Measurements from ENCODE around the gene SFSWAP. TPM values are rescaled to one million over a fixed set of nuclear protein-coding genes. Genes with fewer than 3 reads are reported as not detected.

SFSWAP gene
- total and polyA plus RNA-seq, 8 donors: 14.8 to 194 (median 45.2) TPM

DNA sequence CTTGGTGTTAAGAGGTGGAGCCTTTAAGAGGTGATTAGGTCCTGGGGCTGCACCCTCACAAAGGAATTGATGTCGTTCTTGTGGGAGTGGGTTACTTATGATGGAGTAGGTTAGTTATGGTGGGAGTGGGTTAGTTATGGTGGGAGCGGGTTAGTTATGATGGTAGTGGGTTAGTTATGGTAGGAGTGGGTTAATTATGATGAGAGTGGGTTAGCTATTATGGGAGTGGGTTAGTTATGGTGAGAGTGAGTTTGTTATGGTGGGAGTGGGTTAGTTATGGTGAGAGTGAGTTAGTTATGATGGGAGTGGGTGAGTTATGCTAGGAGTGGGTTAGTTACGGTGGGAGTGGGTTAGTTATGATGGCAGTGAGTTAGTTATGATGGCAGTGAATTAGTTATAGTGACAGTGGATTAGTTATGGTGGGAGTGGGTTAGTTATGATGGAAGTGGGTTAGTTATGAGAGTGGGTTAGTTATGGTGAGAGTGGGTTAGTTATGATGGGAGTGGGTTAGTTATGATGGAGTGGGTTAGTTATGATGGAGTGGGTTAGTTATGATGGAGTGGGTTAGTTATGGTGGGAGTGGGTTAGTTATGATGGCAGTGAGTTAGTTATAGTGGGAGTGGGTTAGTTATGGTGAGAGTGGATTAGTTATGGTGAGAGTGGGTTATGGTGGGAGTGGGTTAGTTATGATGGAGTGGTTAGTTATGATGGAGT lies 22.6 kb upstream of the SFSWAP start:
- Histone ChIP-seq H3K36me3 (no peaks in the 10 kb centered on the region), H3K9me3 (no peaks in the 10 kb centered on the region), H3K4me3 (no peak overlapping the region), H3K27me3 (peaks cover 0 to 59% (median 3%) of the 10 kb centered on the region in 3 donors), H3K27ac (no peak overlapping the region), H3K4me1 (no peaks in the 10 kb centered on the region)
- no peak for DNase-seq
- TF ChIP-seq EP300 (IDR thresholded peaks at IDR 0.05) (no peak), POLR2AphosphoS5 (IDR thresholded peaks at IDR 0.05) (no peak), POLR2A (IDR thresholded peaks at IDR 0.05) (no peak)
- TF ChIP-seq, protein P1, sequence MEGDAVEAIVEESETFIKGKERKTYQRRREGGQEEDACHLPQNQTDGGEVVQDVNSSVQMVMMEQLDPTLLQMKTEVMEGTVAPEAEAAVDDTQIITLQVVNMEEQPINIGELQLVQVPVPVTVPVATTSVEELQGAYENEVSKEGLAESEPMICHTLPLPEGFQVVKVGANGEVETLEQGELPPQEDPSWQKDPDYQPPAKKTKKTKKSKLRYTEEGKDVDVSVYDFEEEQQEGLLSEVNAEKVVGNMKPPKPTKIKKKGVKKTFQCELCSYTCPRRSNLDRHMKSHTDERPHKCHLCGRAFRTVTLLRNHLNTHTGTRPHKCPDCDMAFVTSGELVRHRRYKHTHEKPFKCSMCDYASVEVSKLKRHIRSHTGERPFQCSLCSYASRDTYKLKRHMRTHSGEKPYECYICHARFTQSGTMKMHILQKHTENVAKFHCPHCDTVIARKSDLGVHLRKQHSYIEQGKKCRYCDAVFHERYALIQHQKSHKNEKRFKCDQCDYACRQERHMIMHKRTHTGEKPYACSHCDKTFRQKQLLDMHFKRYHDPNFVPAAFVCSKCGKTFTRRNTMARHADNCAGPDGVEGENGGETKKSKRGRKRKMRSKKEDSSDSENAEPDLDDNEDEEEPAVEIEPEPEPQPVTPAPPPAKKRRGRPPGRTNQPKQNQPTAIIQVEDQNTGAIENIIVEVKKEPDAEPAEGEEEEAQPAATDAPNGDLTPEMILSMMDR (IDR thresholded peaks at IDR 0.05): no peak
- WGBS, 5 donors: 78 to 86% (median 83%) methylated on average over 3 of the region's 3 CpGs
- intact Hi-C loops (cut with DNase I; ENCODE audit: low total_unique reads): no loop called here

DNA sequence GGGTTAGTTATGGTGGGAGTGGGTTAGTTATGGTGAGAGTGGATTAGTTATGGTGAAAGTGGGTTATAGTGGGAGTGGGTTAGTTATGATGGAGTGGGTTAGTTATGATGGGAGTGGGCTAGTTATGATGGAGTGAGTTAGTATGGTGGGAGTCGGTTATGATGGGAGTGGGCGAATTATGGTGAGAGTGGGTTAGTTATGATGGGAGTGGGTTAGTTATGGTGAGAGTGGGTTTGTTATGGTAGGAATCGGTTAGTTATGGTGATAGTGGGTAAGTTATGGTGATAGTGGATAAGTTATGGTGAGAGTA lies 22.1 kb upstream of the SFSWAP start:
- TF ChIP-seq EP300 (IDR thresholded peaks at IDR 0.05) (no peak), POLR2AphosphoS5 (IDR thresholded peaks at IDR 0.05) (no peak), POLR2A (IDR thresholded peaks at IDR 0.05) (no peak)
- TF ChIP-seq, protein P1 (IDR thresholded peaks at IDR 0.05): no peak
- Histone ChIP-seq H3K9me3 (no peaks in the 10 kb centered on the region), H3K4me1 (no peaks in the 10 kb centered on the region), H3K27me3 (peaks cover 0 to 59% (median 5%) of the 10 kb centered on the region in 3 donors), H3K27ac (no peak overlapping the region), H3K36me3 (no peaks in the 10 kb centered on the region), H3K4me3 (no peak overlapping the region)
- WGBS, 5 donors: 89 to 94% (median 91%) methylated on average over 3 of the region's 3 CpGs
- no peak for DNase-seq
- intact Hi-C loops (cut with DNase I; ENCODE audit: low total_unique reads): no loop called here

DNA sequence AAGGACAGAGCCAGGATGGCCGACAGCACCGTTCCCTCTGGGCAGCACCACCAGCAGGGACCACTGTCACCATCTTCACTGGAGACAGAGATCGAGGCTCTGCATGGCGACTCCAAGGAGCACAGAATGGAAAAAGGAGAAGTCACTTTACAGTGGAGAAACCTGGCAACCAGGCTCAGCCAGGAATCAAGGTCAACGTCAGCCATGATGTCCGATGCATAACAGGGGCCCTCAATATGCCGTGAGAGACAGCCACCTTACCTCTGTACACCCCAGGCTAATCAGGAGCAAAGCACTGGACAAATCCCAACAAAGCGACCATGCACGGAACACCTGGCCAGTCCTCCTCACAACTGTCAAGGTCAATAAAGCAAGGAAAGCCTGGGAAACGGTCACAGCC lies 20.6 kb upstream of the SFSWAP start:
- intact Hi-C loops (cut with DNase I; ENCODE audit: low total_unique reads): no loop called here
- peaks cover 0 to 60% (median 5%) of the 10 kb centered on the region in 3 donors for H3K27me3 ChIP-seq
- no peak overlapping the region for H3K27ac ChIP-seq
- 77 to 84% (median 82%) methylated on average over 10 of the region's 10 CpGs for WGBS, 5 donors
- H3K9me3 ChIP-seq: no peaks in the 10 kb centered on the region
- peak in 1 of 2 donors; percentile 14 for DNase-seq
- no peaks in the 10 kb centered on the region for H3K4me1 ChIP-seq
- no peaks in the 10 kb centered on the region for H3K36me3 ChIP-seq
- no peak overlapping the region for H3K4me3 ChIP-seq
- TF ChIP-seq POLR2AphosphoS5 (IDR thresholded peaks at IDR 0.05) (no peak), POLR2A (IDR thresholded peaks at IDR 0.05) (no peak), EP300 (IDR thresholded peaks at IDR 0.05) (no peak)
- TF ChIP-seq, protein P1 (IDR thresholded peaks at IDR 0.05): no peak

DNA sequence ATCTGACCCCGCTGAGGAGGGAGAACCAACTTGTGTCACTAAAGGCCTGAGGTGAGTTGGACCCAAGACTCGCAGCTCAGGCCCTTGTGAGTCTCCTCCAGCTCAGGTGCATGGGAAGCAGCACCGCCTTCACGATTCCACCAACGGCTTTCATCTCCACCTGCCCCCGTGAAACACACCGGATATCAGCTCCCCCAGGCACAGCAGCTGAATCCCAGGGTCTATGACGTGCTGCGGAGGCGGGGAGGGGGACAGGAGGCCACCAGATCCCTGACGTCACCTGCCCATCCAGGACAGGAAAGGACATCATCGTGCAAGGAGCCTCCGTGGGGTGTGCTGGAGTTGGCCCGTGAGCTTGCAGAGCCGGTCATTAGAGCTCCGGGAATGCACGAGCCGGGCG lies 18.5 kb upstream of the SFSWAP start:
- peaks cover 0 to 66% (median 5%) of the 10 kb centered on the region in 3 donors for H3K27me3 ChIP-seq
- DNase-seq: peak in 1 of 2 donors; percentile 13
- TF ChIP-seq EP300 (IDR thresholded peaks at IDR 0.05): no peak
- no peak for TF ChIP-seq POLR2AphosphoS5 (IDR thresholded peaks at IDR 0.05)
- TF ChIP-seq, protein P1 (IDR thresholded peaks at IDR 0.05): no peak
- TF ChIP-seq POLR2A (IDR thresholded peaks at IDR 0.05): no peak
- H3K4me1 ChIP-seq: no peaks in the 10 kb centered on the region
- H3K36me3 ChIP-seq: no peaks in the 10 kb centered on the region
- no peaks in the 10 kb centered on the region for H3K9me3 ChIP-seq
- H3K27ac ChIP-seq: no peak overlapping the region
- intact Hi-C loops (cut with DNase I; ENCODE audit: low total_unique reads): no loop called here
- WGBS, 5 donors: 69 to 81% (median 77%) methylated on average over 16 to 19 of the region's 19 CpGs
- no peak overlapping the region for H3K4me3 ChIP-seq

Measured in stomach (tissue), 9 donors.